HG03558 (cell line): ENCODE results near the gene SAGE1.
"Not testable (repeated sequence)": the region's sequence is repeated elsewhere in the genome, so short reads cannot be mapped to it uniquely, and the experiment has no call there.

Experiments
- ATAC-seq: cut with Tn5 transposase; IDR thresholded peaks from one replicate; pipeline ENCODE4 v1.9.1; 2021; ENCODE audit warnings: moderate number of reproducible peaks; ENCODE audit not compliant: unreplicated experiment; ENCODE audit errors: extremely low read depth

The SAGE1 gene, protein sequence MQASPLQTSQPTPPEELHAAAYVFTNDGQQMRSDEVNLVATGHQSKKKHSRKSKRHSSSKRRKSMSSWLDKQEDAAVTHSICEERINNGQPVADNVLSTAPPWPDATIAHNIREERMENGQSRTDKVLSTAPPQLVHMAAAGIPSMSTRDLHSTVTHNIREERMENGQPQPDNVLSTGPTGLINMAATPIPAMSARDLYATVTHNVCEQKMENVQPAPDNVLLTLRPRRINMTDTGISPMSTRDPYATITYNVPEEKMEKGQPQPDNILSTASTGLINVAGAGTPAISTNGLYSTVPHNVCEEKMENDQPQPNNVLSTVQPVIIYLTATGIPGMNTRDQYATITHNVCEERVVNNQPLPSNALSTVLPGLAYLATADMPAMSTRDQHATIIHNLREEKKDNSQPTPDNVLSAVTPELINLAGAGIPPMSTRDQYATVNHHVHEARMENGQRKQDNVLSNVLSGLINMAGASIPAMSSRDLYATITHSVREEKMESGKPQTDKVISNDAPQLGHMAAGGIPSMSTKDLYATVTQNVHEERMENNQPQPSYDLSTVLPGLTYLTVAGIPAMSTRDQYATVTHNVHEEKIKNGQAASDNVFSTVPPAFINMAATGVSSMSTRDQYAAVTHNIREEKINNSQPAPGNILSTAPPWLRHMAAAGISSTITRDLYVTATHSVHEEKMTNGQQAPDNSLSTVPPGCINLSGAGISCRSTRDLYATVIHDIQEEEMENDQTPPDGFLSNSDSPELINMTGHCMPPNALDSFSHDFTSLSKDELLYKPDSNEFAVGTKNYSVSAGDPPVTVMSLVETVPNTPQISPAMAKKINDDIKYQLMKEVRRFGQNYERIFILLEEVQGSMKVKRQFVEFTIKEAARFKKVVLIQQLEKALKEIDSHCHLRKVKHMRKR

DNA sequence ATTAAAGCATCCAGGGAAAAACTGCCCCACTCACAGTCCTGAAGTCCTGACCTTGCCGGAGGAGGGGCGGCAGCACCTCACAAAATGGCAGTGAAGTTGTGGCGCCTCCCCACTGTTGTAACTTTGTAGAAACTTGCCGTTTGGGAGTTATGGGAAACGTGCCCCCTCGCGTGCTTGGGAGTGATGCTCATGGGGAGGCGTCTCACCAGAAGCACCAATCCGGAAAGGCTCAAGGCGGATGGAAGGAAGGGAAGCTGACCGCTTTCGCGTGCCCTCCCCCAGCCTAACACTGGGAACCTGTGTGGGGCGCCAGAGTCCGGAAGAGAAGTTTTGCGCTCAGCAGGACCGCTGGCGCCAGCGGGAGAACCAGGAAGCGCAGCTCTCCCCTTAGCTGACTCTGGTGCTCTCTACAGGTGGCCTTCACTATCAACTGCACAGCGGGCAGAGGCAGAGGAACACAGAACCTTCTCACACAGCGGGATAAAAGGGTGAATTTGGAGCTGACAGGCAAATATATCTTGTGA lies at the start of gene SAGE1, which contains the start of gene CT45A10:
Gene SAGE1 (plus strand): TSS at position 423 of the 524 bp plus-strand sequence. CDS start 2,527 bp downstream, outside the sequence.
Gene CT45A10 (minus strand): TSS at position 151 of the 524 bp plus-strand sequence. CDS start 8,100 bp downstream, outside the sequence.
- ATAC-seq: no peak

DNA sequence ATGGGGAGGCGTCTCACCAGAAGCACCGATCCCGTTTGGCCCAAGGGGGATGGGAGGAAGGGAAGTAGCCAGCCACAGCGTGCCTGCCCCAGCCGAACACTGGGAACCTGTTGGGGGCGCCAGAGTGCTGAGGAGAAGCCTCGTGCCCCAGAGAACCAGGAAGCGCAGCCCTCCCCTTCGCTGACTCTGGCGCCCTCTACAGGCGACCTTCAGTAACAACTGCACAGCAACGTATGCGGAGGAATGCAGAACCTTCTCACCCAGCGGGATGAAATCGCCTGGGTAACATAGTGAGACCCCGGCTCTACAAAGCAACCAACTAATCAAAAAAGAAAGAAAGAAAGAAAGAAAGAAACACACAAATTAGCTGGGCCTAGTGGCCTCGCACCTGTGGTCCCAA lies 39.1 kb upstream of the SAGE1 start, which contains the start of gene CT45A8:
Gene CT45A8 (minus strand): TSS at position 101 of the 400 bp plus-strand sequence. CDS start 3,755 bp downstream, outside the sequence.
- ATAC-seq: not testable (repeated sequence)

DNA sequence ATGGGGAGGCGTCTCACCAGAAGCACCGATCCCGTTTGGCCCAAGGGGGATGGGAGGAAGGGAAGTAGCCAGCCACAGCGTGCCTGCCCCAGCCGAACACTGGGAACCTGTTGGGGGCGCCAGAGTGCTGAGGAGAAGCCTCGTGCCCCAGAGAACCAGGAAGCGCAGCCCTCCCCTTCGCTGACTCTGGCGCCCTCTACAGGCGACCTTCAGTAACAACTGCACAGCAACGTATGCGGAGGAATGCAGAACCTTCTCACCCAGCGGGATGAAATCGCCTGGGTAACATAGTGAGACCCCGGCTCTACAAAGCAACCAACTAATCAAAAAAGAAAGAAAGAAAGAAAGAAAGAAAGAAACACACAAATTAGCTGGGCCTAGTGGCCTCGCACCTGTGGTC lies 21.8 kb upstream of the SAGE1 start, which contains the start of gene CT45A9:
Gene CT45A9 (minus strand): TSS at position 101 of the 400 bp plus-strand sequence. CDS start 3,751 bp downstream, outside the sequence.
- not testable (repeated sequence) for ATAC-seq

DNA sequence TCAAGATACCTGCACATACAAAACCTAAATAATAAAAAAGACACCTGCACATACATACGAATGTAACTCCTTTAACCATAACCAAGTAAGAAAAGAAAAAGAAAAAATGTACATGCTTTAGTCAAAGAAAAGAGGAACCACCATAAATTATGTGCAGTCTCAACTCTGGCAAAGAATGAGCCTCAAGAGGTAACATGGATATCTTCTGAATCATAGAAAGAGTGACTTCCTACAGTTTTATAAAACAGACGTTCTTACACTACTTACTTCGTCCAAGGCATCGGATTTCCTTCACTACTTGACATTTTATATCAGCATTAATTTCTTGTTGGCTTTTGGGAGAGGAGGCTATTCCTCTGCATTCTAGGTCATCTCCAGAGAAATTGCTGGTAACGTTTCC lies 10.8 kb upstream of the SAGE1 start:
- not testable (repeated sequence) for ATAC-seq

DNA sequence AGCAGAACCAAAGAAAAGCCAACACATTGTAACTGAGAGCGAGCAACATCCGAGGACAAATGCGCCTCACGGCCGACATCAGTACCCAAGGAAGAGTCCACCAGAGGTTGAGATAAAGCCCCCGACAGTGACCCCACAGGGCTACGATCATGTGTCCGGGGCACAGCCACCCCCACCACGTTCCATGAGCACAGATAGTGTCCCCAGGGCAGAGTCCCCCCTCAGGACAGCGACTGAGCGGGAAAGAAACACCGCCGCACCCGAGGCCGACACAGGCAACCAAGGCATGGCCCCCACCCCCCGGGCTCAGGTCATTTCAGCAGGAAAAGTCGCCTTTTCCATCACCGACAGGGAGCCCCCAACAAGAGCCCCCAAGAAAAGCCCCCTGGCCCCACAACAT lies 5.3 kb upstream of the SAGE1 start:
- ATAC-seq: not testable (repeated sequence)

DNA sequence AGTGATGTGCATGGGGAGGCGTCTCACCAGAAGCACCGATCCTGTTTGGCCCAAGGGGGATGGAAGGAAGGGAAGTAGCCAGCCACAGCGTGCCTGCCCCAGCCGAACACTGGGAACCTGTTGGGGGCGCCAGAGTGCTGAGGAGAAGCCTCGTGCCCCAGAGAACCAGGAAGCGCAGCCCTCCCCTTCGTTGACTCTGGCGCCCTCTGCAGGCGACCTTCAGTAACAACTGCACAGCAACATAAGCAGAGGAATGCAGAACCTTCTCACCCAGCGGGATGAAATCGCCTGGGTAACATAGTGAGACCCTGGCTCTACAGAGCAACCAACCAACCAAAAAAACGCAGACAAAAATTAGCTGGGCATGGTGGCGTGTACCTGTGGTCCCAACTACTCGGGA lies 4.5 kb upstream of the SAGE1 start:
- ATAC-seq: not testable (repeated sequence)

DNA sequence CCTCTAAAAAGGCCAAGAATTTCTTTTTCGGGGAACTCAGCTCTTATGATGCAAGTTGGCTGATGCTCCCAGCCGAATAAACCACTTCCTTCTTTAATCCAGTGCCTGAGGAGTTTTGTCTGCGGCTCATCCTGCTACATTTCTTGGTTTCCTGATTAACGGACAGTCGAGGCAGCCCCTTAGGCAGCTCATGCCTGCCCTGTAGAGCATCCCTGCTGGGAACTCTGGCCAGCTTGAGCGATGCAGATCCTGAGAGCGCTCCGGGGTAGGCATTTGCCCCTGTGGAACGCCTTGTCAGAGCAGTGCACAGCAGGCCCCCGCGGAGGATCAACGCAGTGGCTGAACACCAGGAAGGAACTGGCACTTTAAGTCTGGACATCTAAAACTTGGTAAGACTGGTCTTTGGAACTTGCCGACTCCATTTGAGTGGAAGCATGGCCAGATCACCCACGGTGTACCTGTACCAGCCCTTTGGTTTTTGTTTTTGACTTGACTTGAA lies 3.4 kb upstream of the SAGE1 start:
- ATAC-seq: no peak

DNA sequence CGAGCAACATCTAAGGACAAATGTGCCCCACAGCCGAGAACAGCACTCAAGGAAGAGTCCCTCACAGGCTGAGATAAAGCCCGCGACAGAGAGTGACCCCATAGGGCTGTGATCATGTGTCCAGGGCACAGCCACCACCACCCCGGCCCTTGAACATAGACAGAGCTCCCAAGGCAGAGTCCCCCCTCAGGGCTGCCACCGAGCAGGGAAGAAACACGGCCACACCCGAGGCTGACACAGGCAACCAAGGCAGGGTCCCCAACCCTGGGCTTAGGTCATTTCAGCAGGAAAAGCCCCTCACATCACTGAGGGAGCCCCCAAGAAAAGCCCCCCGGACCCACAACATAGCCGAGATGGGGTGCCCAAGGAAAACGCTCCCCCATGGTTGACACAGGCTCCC lies 735 bp upstream of the SAGE1 start:
- ATAC-seq: no peak

DNA sequence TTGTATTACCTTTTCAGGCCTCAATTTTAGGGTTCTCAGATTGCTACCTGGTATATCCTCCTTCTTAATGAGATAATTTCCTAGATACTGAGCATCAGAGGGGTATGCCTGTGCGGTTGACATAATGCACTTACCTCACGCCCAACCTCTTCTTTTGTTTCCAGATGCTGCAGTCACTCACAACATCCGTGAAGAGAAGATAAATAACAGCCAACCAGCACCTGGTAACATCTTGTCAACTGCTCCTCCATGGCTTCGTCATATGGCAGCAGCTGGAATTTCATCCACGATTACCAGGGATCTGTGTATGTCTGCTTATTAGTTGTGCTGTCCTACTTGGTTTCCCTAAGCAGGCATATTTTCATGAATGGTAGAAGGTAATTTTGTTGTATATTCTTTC lies 16.7 kb downstream of the SAGE1 start:
- ATAC-seq: no peak

DNA sequence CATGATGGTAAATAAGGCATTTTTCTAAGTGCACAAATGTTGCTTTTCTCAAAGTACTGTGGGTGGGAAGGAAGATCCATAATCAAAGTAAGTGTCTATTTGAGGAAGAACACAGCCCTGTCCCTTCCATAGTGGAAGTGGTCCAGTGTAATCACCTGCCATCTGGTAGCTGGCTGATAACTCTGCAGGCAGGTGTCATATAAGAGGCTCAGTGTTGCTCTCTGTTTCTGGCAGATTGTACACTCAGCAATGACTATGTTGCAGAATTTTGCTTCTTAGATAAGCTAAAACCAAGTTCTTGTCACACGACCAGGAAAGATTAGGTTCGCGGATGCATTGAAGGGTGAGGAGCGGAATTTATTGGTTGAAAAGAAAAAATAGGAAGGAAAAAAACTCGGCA lies 20.9 kb downstream of the SAGE1 start:
- no peak for ATAC-seq

DNA sequence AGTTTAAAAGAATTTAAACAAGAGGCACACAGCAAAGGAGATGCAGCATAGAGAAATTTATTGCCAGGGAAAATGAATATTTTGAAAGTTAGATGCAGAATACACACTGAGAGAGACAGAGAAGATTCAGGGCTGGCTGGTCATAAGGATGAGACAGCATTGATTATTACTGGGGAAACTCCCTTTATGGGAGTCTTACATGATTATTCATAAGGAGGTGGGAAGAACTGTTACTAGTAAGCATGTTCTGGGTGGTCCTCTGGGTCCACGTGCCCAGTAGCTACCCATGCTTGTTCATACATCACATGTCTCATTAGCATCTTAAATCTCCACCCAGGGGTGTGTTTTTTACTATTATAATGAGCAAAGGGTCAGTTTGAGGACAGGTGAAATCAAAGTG lies 27.0 kb downstream of the SAGE1 start:
- ATAC-seq: not testable (repeated sequence)

DNA sequence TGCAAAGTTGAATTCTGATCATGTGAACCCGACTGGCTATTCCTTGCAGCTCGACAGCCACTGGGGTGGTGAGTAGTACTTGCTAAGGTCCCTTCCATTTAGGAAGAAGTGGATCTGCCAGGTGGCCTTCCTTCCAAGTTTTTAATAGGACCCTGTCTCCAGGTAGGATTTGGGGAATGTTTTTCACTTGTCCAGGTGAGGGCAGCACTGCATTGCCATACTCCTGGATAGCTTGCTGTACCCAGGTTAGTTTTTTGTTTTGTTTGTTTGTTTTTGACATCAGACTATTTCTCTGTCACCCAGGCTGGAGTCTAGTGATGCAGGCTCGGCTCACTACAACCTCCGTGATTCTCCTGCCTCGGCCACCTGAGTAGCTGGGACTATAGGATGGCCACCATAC lies 29.8 kb downstream of the SAGE1 start:
- no peak for ATAC-seq

DNA sequence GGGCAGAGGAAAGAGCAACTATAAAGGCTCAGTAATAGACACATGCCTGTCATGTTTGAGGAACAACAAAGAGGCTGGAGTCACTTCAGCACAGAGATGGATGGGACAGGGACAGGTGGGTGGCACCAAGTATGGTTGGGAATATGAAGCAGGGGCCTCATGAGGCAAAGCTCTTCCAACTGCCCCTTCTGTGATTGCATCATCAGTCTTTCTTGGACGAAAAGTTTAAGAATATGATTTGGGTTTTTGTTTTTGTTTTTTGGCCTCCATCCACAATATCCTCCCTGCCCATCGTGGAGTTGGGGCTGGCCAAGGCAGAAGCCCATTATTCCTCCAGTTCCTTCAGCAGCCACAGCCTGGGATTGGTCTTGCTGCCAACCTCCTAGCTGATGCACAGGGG lies 34.4 kb downstream of the SAGE1 start:
- no peak for ATAC-seq

DNA sequence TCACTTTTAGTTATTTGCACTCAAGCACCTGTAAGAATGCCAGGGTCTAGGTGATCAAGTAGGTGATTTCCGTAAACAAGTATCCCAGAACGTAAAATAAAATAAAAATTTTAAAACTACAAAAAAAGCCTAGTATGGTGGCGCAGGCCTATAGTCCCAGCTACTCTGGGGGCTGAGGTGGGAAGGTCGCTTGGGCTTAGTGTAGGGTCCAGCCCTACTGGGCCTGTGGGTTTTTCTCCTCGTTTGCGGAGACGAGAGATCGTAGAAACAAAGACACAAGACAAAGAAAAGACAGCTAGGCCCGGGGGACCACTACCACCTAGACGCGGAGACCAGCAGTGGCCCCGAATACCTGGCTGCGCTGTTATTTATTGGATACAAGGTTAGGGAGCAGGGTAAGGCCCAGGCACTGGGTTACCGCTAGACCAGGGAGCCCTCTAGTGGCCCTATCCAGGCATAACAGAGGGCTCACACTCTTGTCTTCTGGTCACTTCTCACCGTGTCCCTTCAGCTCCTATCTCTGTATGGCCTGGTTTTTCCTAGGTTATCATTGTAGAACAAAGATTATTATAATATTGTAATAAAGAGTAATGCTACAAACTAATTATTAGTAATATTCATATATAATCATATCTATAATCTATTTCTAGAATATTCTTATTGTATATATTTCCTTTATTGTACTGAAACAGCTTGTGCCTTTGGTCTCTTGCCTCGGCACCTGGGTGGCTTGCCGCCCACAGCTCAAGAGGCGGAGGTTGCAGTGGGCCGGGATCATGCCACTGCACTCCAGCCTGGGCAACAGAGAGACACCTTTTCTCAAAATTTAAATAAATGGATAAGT lies 38.4 kb downstream of the SAGE1 start:
- ATAC-seq: no peak

DNA sequence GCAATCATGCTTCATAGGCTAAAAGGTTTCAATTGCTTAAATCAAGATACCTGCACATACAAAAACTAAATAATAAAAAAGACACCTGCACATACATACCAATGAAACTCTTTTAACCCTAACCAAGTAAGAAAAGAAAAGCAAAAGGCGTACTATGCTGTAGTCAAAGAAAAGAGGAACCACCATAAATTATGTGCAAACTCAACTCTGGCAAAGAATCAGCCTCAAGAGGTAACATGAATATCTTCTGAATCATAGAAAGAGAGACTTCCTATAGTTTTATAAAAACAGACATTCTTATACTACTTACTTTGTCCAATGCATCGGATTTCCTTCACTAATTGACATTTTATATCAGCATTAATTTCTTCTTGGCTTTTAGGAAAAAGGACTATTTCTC lies 51.0 kb downstream of the SAGE1 start:
- no peak for ATAC-seq

DNA sequence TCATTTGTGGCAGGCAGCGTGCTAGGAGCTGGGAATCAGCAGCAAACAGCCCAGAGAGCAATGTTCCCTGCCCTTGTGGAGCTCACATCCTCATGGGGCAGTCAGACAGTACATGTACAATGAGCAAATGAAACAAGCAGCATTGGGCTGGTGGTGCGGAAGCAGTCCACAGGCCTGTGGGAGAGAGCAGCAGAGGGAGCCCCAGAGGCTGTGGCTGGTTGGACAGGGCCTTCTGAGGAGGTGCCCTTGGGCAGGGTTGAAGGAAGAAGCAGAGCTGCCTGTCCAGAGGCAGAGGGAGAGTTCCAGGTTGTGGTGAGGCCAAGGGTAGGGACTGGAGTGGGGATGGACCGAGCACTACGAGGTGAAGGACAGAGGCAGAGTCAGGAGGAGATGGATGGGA lies 57.8 kb downstream of the SAGE1 start:
- no peak for ATAC-seq
